G401 (cell line): ENCODE measurements around the gene IQSEC1. TPM values are rescaled to one million over a fixed set of nuclear protein-coding genes. Genes with fewer than 3 reads are reported as not detected.

Experiments
- DNase-seq: peaks from one replicate; pipeline ENCODE4 v3.0.0-alpha.2; 2015; ENCODE audit warnings: low spot score
- in situ Hi-C: cut with HindIII; loops from 2 replicates; pipeline ENCODE4 v1.10.0; 2016; ENCODE audit warnings: low sequenced_read_pairs, mixed read lengths
- total RNA-seq: library from RNA; depleted of rRNA; stranded (reverse); fragments of >200 nt; shearing (Covaris generic); gene quantifications from 2 replicates; pipeline ENCODE4 v1.2.3, GENCODE V29; 2014

Gene IQSEC1
- total RNA-seq, 1 experiment from 2014 or later, result 10.7 TPM

GRCh38 chr3:13055634-13056033, 17.6 kb downstream of the IQSEC1 start:
- in situ Hi-C loops, result no loop called here
- DNase-seq, result no peak

GRCh38 chr3:13054341-13055285, 18.6 kb downstream of the IQSEC1 start:
- in situ Hi-C loops, result no loop called here
- no peak for DNase-seq

- in situ Hi-C loops, result no loop called here
- DNase-seq, result no peak
Observed at GRCh38 chr3:13053893-13054292, 19.3 kb downstream of the IQSEC1 start.

- no peak for DNase-seq
- in situ Hi-C loops, result no loop called here
Observed at GRCh38 chr3:13053420-13053819, 19.8 kb downstream of the IQSEC1 start.

- in situ Hi-C loops, result no loop called here
- DNase-seq, result no peak
Observed at GRCh38 chr3:13052191-13052820, 20.9 kb downstream of the IQSEC1 start.

- in situ Hi-C loops, result no loop called here
- no peak for DNase-seq
Observed at GRCh38 chr3:13051581-13051980, 21.6 kb downstream of the IQSEC1 start.

GRCh38 chr3:13051066-13051465, 22.2 kb downstream of the IQSEC1 start:
- DNase-seq, result no peak

GRCh38 chr3:13050446-13050845, 22.8 kb downstream of the IQSEC1 start:
- in situ Hi-C loops, result no loop called here
- no peak for DNase-seq

More at GRCh38 chr3:13051066-13051465, 22.2 kb downstream of the IQSEC1 start:
- in situ Hi-C loops, result no loop called here

- DNase-seq, result no peak
- in situ Hi-C loops, result no loop called here
Observed at GRCh38 chr3:13049400-13049799, 23.8 kb downstream of the IQSEC1 start.

- in situ Hi-C loops, result no loop called here
- DNase-seq, result no peak
Observed at GRCh38 chr3:13047296-13048165, 25.7 kb downstream of the IQSEC1 start.

- in situ Hi-C loops, result no loop called here
- DNase-seq, result no peak
Observed at GRCh38 chr3:13046569-13047274, 26.5 kb downstream of the IQSEC1 start.

GRCh38 chr3:13045904-13046568, 27.2 kb downstream of the IQSEC1 start:
- DNase-seq, result peak; percentile 90
- in situ Hi-C loops, result no loop called here

GRCh38 chr3:13045241-13045903, 27.9 kb downstream of the IQSEC1 start:
- in situ Hi-C loops, result no loop called here
- DNase-seq, result no peak

- in situ Hi-C loops, result no loop called here
- no peak for DNase-seq
Observed at GRCh38 chr3:13044496-13045240, 28.6 kb downstream of the IQSEC1 start.

- in situ Hi-C loops, result no loop called here
- DNase-seq, result no peak
Observed at GRCh38 chr3:13043656-13044055, 29.6 kb downstream of the IQSEC1 start.

GRCh38 chr3:13042715-13043271, 30.4 kb downstream of the IQSEC1 start:
- no peak for DNase-seq
- in situ Hi-C loops, result no loop called here

- in situ Hi-C loops, result no loop called here
- DNase-seq, result no peak
Observed at GRCh38 chr3:13042127-13042701, 31.0 kb downstream of the IQSEC1 start.
